SK-N-SH treated with all-trans-retinoic acid at 6 μM for 48 hours (cell line): ENCODE measurements around the gene AMIGO1.

Source experiments
- BACH2 ChIP-seq: fragments of 250-450 bp; sonication (Bioruptor Pico); IDR thresholded peaks from 2 replicates; pipeline ENCODE4 v1.9.0; 2021; ENCODE audit warnings: mild to moderate bottlenecking, borderline replicate concordance
- CSDC2 ChIP-seq: fragments of 250-450 bp; sonication (Bioruptor Pico); IDR thresholded peaks from 2 replicates; pipeline ENCODE4 v1.5.0; 2020; ENCODE audit warnings: mild to moderate bottlenecking, moderate library complexity
- ESRRG ChIP-seq: fragments of 250-450 bp; sonication (Bioruptor Pico); IDR thresholded peaks from 2 replicates; pipeline ENCODE4 v1.6.1; 2021; ENCODE audit warnings: mild to moderate bottlenecking
- GLIS3 ChIP-seq: fragments of 250-450 bp; sonication (Bioruptor Pico); IDR thresholded peaks from 2 replicates; pipeline ENCODE4 v1.5.0; 2020; ENCODE audit warnings: mild to moderate bottlenecking, moderate library complexity
- ISL1 ChIP-seq: fragments of 250-450 bp; sonication (Bioruptor Pico); IDR thresholded peaks from 2 replicates; pipeline ENCODE4 v2.1.2; 2022; ENCODE audit warnings: mild to moderate bottlenecking, moderate library complexity
- RARB ChIP-seq: fragments of 250-450 bp; sonication (Bioruptor Pico); IDR thresholded peaks from 2 replicates; pipeline ENCODE4 v1.8.0; 2021; ENCODE audit warnings: mild to moderate bottlenecking, moderate library complexity
- TCF4 ChIP-seq: fragments of 250-450 bp; sonication (Bioruptor Pico); IDR thresholded peaks from 2 replicates; pipeline ENCODE4 v1.8.0; 2021; ENCODE audit warnings: mild to moderate bottlenecking, moderate library complexity, borderline replicate concordance
- TOX ChIP-seq: fragments of 250-450 bp; sonication (Bioruptor Pico); IDR thresholded peaks from 2 replicates; pipeline ENCODE4 v1.8.0; 2021; ENCODE audit warnings: mild to moderate bottlenecking, moderate library complexity, borderline replicate concordance
- ZNF565 ChIP-seq: fragments of 450-650 bp; formaldehyde crosslinking; conservative IDR thresholded peaks from 2 replicates; pipeline ENCODE4 v1.5.0; 2020; ENCODE audit warnings: low read depth, mild to moderate bottlenecking, moderate library complexity
- ZNF70 ChIP-seq: fragments of 450-650 bp; formaldehyde crosslinking; IDR thresholded peaks from 2 replicates; pipeline ENCODE4 v1.5.0; 2020; ENCODE audit warnings: mild to moderate bottlenecking, moderate library complexity
- ZNF8 ChIP-seq: fragments of 450-650 bp; formaldehyde crosslinking; IDR thresholded peaks from 2 replicates; pipeline ENCODE4 v1.5.0; 2020; ENCODE audit warnings: mild to moderate bottlenecking, moderate library complexity
- TF ChIP-seq, protein P1 (sequence below): fragments of 250-450 bp; sonication (Bioruptor Pico); IDR thresholded peaks from 2 replicates; pipeline ENCODE4 v1.8.0; 2020; ENCODE audit warnings: mild to moderate bottlenecking, moderate library complexity, borderline replicate concordance

DNA sequence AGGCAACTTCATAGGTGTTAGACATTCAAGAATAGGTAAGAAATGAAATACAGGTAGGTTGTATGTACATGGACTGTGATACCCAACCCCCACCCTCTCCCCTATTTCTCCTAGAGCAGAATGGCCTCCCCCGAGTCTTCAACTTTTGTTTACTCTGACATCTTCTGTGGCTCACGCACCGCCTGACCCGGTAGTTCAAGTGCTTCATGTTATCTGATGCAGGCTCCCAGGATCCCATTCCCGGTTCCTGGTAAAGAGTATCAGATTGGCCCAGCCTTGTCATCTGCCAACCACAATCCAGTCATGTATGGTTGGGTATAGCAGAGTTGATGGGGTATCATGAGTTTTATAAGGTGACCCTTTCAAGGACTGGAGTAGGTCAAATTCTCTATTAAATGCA is 48.0 kb upstream of the AMIGO1 start:
- no peak for TF ChIP-seq GLIS3
- no peak for TF ChIP-seq RARB
- TF ChIP-seq CSDC2 (CRISPR knock-in tag), result no peak
- TF ChIP-seq, protein P1, sequence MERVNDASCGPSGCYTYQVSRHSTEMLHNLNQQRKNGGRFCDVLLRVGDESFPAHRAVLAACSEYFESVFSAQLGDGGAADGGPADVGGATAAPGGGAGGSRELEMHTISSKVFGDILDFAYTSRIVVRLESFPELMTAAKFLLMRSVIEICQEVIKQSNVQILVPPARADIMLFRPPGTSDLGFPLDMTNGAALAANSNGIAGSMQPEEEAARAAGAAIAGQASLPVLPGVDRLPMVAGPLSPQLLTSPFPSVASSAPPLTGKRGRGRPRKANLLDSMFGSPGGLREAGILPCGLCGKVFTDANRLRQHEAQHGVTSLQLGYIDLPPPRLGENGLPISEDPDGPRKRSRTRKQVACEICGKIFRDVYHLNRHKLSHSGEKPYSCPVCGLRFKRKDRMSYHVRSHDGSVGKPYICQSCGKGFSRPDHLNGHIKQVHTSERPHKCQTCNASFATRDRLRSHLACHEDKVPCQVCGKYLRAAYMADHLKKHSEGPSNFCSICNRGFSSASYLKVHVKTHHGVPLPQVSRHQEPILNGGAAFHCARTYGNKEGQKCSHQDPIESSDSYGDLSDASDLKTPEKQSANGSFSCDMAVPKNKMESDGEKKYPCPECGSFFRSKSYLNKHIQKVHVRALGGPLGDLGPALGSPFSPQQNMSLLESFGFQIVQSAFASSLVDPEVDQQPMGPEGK (CRISPR knock-in tag), result no peak
- no peak for TF ChIP-seq ESRRG (CRISPR knock-in tag)
- no peak for TF ChIP-seq TCF4 (CRISPR knock-in tag)
- no peak for TF ChIP-seq BACH2 (CRISPR knock-in tag)
- TF ChIP-seq ZNF70 (CRISPR knock-in tag), result no peak
- no peak for TF ChIP-seq ISL1
- no peak for TF ChIP-seq ZNF565 (CRISPR knock-in tag)
- no peak for TF ChIP-seq ZNF8 (CRISPR knock-in tag)
- no peak for TF ChIP-seq TOX (CRISPR knock-in tag)
